SW480 (cell line): ENCODE measurements around the gene WDR27.
"Not testable (repeated sequence)": the region's sequence is repeated elsewhere in the genome, so short reads cannot be mapped to it uniquely, and the experiment has no call there.

ENCODE experiments used
- DNase-seq: peaks from one replicate; pipeline ENCODE4 v3.0.0-alpha.2; 2016; ENCODE audit warnings: low spot score

Gene WDR27

GRCh38 chr6:169474362-169474761 is 227.5 kb downstream of the WDR27 start:
- no peak for DNase-seq

GRCh38 chr6:169473663-169474062 is 228.2 kb downstream of the WDR27 start:
- no peak for DNase-seq

- no peak for DNase-seq
Measured at GRCh38 chr6:169472786-169473416, 228.9 kb downstream of the WDR27 start.

- no peak for DNase-seq
Measured at GRCh38 chr6:169470790-169471189, 231.0 kb downstream of the WDR27 start.

GRCh38 chr6:169469028-169469427 is 232.8 kb downstream of the WDR27 start:
- DNase-seq = no peak

- DNase-seq = not testable (repeated sequence)
Measured at GRCh38 chr6:169467755-169468154, 234.1 kb downstream of the WDR27 start.

GRCh38 chr6:169466256-169466655 is 235.6 kb downstream of the WDR27 start:
- not testable (repeated sequence) for DNase-seq

GRCh38 chr6:169457762-169458161 is 244.1 kb downstream of the WDR27 start:
- no peak for DNase-seq

- no peak for DNase-seq
Measured at GRCh38 chr6:169456840-169457239, 245.0 kb downstream of the WDR27 start.

GRCh38 chr6:169455470-169455869 is 246.4 kb downstream of the WDR27 start:
- no peak for DNase-seq

GRCh38 chr6:169454872-169455204 is 247.0 kb downstream of the WDR27 start:
- no peak for DNase-seq

- no peak for DNase-seq
Measured at GRCh38 chr6:169454204-169454871, 247.5 kb downstream of the WDR27 start.

- no peak for DNase-seq
Measured at GRCh38 chr6:169452869-169453620, 248.8 kb downstream of the WDR27 start.

- no peak for DNase-seq
Measured at GRCh38 chr6:169452117-169452868, 249.5 kb downstream of the WDR27 start.

- no peak for DNase-seq
Measured at GRCh38 chr6:169451065-169451838, 250.6 kb downstream of the WDR27 start.

- DNase-seq = no peak
Measured at GRCh38 chr6:169450097-169450496, 251.7 kb downstream of the WDR27 start.

- DNase-seq = no peak
Measured at GRCh38 chr6:169449221-169449620, 252.6 kb downstream of the WDR27 start.

GRCh38 chr6:169445661-169446581 is 255.9 kb downstream of the WDR27 start:
- DNase-seq = peak; percentile 34

GRCh38 chr6:169445227-169445626 is 256.6 kb downstream of the WDR27 start:
- DNase-seq = no peak

- no peak for DNase-seq
Measured at GRCh38 chr6:169441292-169441691, 260.5 kb downstream of the WDR27 start.

- DNase-seq = no peak
Measured at GRCh38 chr6:169439710-169440109, 262.1 kb downstream of the WDR27 start.
